Measurements from ENCODE around the gene EPHX1.
"Not testable (repeated sequence)": the region's sequence is repeated elsewhere in the genome, so short reads cannot be mapped to it uniquely, and the experiment has no call there.

The EPHX1 gene

GRCh38 chr1:225883616-225884265 is 73.8 kb downstream of the EPHX1 start:
- no peak for DNase-seq

- DNase-seq: peak; percentile 29
These were observed 75.4 kb downstream of the EPHX1 start for GRCh38 chr1:225885336-225885735.

- DNase-seq: no peak
These were observed 76.5 kb downstream of the EPHX1 start for GRCh38 chr1:225886159-225887029.

- DNase-seq: no peak
These were observed 77.0 kb downstream of the EPHX1 start for GRCh38 chr1:225887030-225887314.

- not testable (repeated sequence) for DNase-seq
These were observed 77.8 kb downstream of the EPHX1 start for GRCh38 chr1:225887554-225888288.

- DNase-seq: no peak
These were observed 78.5 kb downstream of the EPHX1 start for GRCh38 chr1:225888289-225888897.

GRCh38 chr1:225888898-225889601 is 79.1 kb downstream of the EPHX1 start, which contains the start of gene LEFTY1:
LEFTY1 (minus strand) TSS chr1:225889146; CDS start chr1:225889066, 80 bp downstream.
- no peak for DNase-seq

- DNase-seq: no peak
These were observed 79.8 kb downstream of the EPHX1 start for GRCh38 chr1:225889743-225890142.

- no peak for DNase-seq
These were observed 80.7 kb downstream of the EPHX1 start for GRCh38 chr1:225890346-225891228.

GRCh38 chr1:225891229-225891972 is 81.5 kb downstream of the EPHX1 start:
- DNase-seq: no peak

- DNase-seq: no peak
These were observed 82.4 kb downstream of the EPHX1 start for GRCh38 chr1:225892307-225892706.

Data from SIG-M5 (cell line).